H1 (cell line): ENCODE results near the gene GABPB1. TPM values are rescaled to one million over a fixed set of nuclear protein-coding genes. Genes with fewer than 3 reads are reported as not detected.

Experiments
- CTCF ChIA-PET: fragments of 300-600 bp; sonication (Branson Sonifier 250); formaldehyde crosslinking; loops from one replicate; lab custom pipeline; 2021; ENCODE audit not compliant: partially characterized antibody; lab: Charles Lee
- POLR2A ChIA-PET: fragments of 300-600 bp; sonication (Branson Sonifier 250); formaldehyde crosslinking; loops from one replicate; lab custom pipeline; 2021; ENCODE audit warnings: inconsistent platforms; ENCODE audit not compliant: partially characterized antibody; lab: Charles Lee
- DNase-seq, 2 experiments: peaks; one replicate each; pipeline versions ENCODE4 v3.0.0 to v3.0.0-alpha.2; 2010 to 2022; ENCODE audit warnings: low spot score in 2 of 2, low read depth in 1 of 2, mixed read lengths in 1 of 2
- FAIRE-seq: peaks from 2 replicates; lab custom pipeline; 2011; peaks lifted over from hg19 to GRCh38; lab: Jason Lieb, UNC
- H2AFZ ChIP-seq: 2 replicates; pipeline ENCODE4 v1.8.1; 2012; ENCODE audit warnings: low read length, inconsistent platforms
- H2AK5ac ChIP-seq: 2 replicates; pipeline ENCODE4 v1.6.1; 2013; ENCODE audit warnings: low read depth, low read length
- H2BK120ac ChIP-seq: replicated peaks from 2 replicates; pipeline ENCODE3; 2013; ENCODE audit warnings: low read depth, low read length, inconsistent platforms
- H2BK12ac ChIP-seq: 2 replicates; pipeline ENCODE4 v1.6.1; 2013; ENCODE audit warnings: low read depth, low read length
- H2BK15ac ChIP-seq: 2 replicates; pipeline ENCODE4 v1.6.1; 2013; ENCODE audit warnings: low read length
- H2BK20ac ChIP-seq: 2 replicates; pipeline ENCODE4 v1.6.1; 2013; ENCODE audit warnings: low read length
- H2BK5ac ChIP-seq: 2 replicates; pipeline ENCODE4 v1.6.1; 2013; ENCODE audit warnings: low read depth, low read length
- H3K14ac ChIP-seq: 2 replicates; pipeline ENCODE4 v1.6.1; 2013; ENCODE audit warnings: inconsistent platforms; ENCODE audit not compliant: insufficient read length
- H3K18ac ChIP-seq: 2 replicates; pipeline ENCODE4 v1.6.1; 2013; ENCODE audit warnings: low read length; ENCODE audit errors: extremely low read depth
- H3K23ac ChIP-seq: 2 replicates; pipeline ENCODE4 v1.6.1; 2013; ENCODE audit warnings: inconsistent platforms; ENCODE audit not compliant: insufficient read length
- H3K23me2 ChIP-seq: 2 replicates; pipeline ENCODE4 v1.6.1; 2013; ENCODE audit warnings: low read depth, low read length
- H3K27ac ChIP-seq: 2 replicates; pipeline ENCODE4 v1.6.1; 2011; ENCODE audit warnings: low read depth, low read length, inconsistent platforms
- H3K27me3 ChIP-seq, 4 experiments: replicated peaks in 1 of 4; 1 replicate in 1 of 4; 2 replicates in 3 of 4; pipeline versions ENCODE4 v1.6.1 to v1.8.1; 2011 to 2013; ENCODE audit warnings: low read length in 3 of 4, mild to moderate bottlenecking in 3 of 4, inconsistent platforms in 2 of 4, mixed read lengths in 2 of 4, moderate library complexity in 1 of 4; ENCODE audit not compliant: control insufficient read depth in 3 of 4, insufficient read depth in 3 of 4; ENCODE audit errors: extremely low read depth in 1 of 4
- H3K36me3 ChIP-seq, 4 experiments: 2 replicates each; pipeline versions ENCODE4 v1.6.1 to v1.8.1; 2011 to 2013; ENCODE audit warnings: mild to moderate bottlenecking in 4 of 4, low read length in 3 of 4, moderate library complexity in 2 of 4, control low read depth in 1 of 4, inconsistent platforms in 1 of 4; ENCODE audit not compliant: insufficient read depth in 4 of 4, control insufficient read depth in 2 of 4
- H3K4ac ChIP-seq: replicated peaks from 2 replicates; pipeline ENCODE3; 2013; ENCODE audit warnings: low read length, low read depth, mixed read lengths, inconsistent platforms; ENCODE audit not compliant: insufficient read length
- H3K4me1 ChIP-seq, 4 experiments: replicated peaks in 1 of 4; 1 replicate in 1 of 4; 2 replicates in 3 of 4; pipeline versions ENCODE4 v1.6.1 to v1.8.1; 2011 to 2013; ENCODE audit warnings: low read length in 3 of 4, inconsistent platforms in 2 of 4, mixed read lengths in 1 of 4; ENCODE audit not compliant: insufficient read depth in 4 of 4, control insufficient read depth in 3 of 4
- H3K4me2 ChIP-seq, 2 experiments: 2 replicates each; pipeline versions ENCODE4 v1.6.1 to v1.8.1; 2011 to 2013; ENCODE audit warnings: low read depth in 2 of 2, low read length in 2 of 2, control low read depth in 1 of 2, inconsistent platforms in 1 of 2, mild to moderate bottlenecking in 1 of 2; ENCODE audit not compliant: insufficient read depth in 1 of 2
- H3K4me3 ChIP-seq, 4 experiments: fragments of 200-600, 300-600 bp in 1 of 4; sonication (generic), shearing (Covaris generic), sonication (Bioruptor Twin) in 1 of 4; 2 replicates each; pipeline versions ENCODE4 v1.5.1 to v1.8.1; 2011 to 2016; ENCODE audit warnings: low read length in 4 of 4, low read depth in 3 of 4, control low read depth in 2 of 4, inconsistent platforms in 2 of 4, mild to moderate bottlenecking in 2 of 4, mixed read lengths in 1 of 4, moderate library complexity in 1 of 4; ENCODE audit not compliant: insufficient read depth in 2 of 4; ENCODE audit errors: extremely low read depth in 1 of 4
- H3K56ac ChIP-seq: replicated peaks from 2 replicates; pipeline ENCODE3; 2013; ENCODE audit warnings: low read depth, mild to moderate bottlenecking, mixed read lengths, low read length, inconsistent platforms; ENCODE audit not compliant: insufficient read length
- H3K79me1 ChIP-seq: 2 replicates; pipeline ENCODE4 v1.6.1; 2013; ENCODE audit warnings: low read depth, low read length, control low read depth
- H3K79me2 ChIP-seq, 2 experiments: 2 replicates each; pipeline versions ENCODE4 v1.6.1 to v1.8.1; 2012 to 2013; ENCODE audit warnings: low read length in 2 of 2, mild to moderate bottlenecking in 2 of 2, inconsistent platforms in 1 of 2; ENCODE audit not compliant: insufficient read depth in 2 of 2, control insufficient read depth in 1 of 2
- H3K9ac ChIP-seq, 4 experiments: replicated peaks in 1 of 4; 1 replicate in 1 of 4; 2 replicates in 3 of 4; pipeline versions ENCODE4 v1.6.1 to v1.8.1; 2011 to 2013; ENCODE audit warnings: low read depth in 3 of 4, low read length in 3 of 4, control low read depth in 2 of 4, mild to moderate bottlenecking in 2 of 4, moderate library complexity in 2 of 4, inconsistent platforms in 1 of 4; ENCODE audit errors: extremely low read depth in 1 of 4
- H3K9me3 ChIP-seq, 2 experiments: 2 replicates each; pipeline versions ENCODE4 v1.6.1 to v1.8.1; 2012 to 2013; ENCODE audit warnings: mild to moderate bottlenecking in 2 of 2, moderate library complexity in 2 of 2, control low read depth in 1 of 2, inconsistent platforms in 1 of 2, low read depth in 1 of 2, low read length in 1 of 2, mixed read lengths in 1 of 2; ENCODE audit not compliant: insufficient read depth in 2 of 2
- H4K20me1 ChIP-seq, 2 experiments: replicated peaks in 1 of 2; 2 replicates each; pipeline versions ENCODE3 to v1.8.1; 2011 to 2013; ENCODE audit warnings: inconsistent platforms in 2 of 2, low read length in 2 of 2, mild to moderate bottlenecking in 1 of 2; ENCODE audit not compliant: insufficient read depth in 2 of 2, control insufficient read depth in 1 of 2
- H4K5ac ChIP-seq: 2 replicates; pipeline ENCODE4 v1.6.1; 2013; ENCODE audit warnings: low read length, low read depth, mixed read lengths, inconsistent platforms; ENCODE audit not compliant: insufficient read length
- H4K8ac ChIP-seq: 2 replicates; pipeline ENCODE4 v1.8.0; 2013; ENCODE audit warnings: mild to moderate bottlenecking, moderate library complexity, low read length, inconsistent platforms; ENCODE audit not compliant: insufficient read depth; ENCODE audit errors: extremely low read depth
- H4K91ac ChIP-seq: replicated peaks from 2 replicates; pipeline ENCODE3; 2013; ENCODE audit warnings: low read length, mixed read lengths, inconsistent platforms; ENCODE audit not compliant: insufficient read length
- BCL11A ChIP-seq, 2 experiments: IDR thresholded peaks; one replicate each; pipeline ENCODE4 v1.6.1; 2011; ENCODE audit warnings: low read depth in 2 of 2, low read length in 2 of 2, mild to moderate bottlenecking in 2 of 2
- CHD1 ChIP-seq: IDR thresholded peaks from 2 replicates; pipeline ENCODE4 v1.6.1; 2012; ENCODE audit warnings: low read depth, low read length, improper control_type of control experiment
- CTBP2 ChIP-seq: IDR thresholded peaks from 2 replicates; pipeline ENCODE4 v1.7.0; 2011; ENCODE audit warnings: borderline replicate concordance, mild to moderate bottlenecking, moderate library complexity, mixed read lengths, low read length; ENCODE audit not compliant: insufficient read depth, insufficient read length
- EP300 ChIP-seq, 2 experiments: IDR thresholded peaks; 1 replicate in 1 of 2; 2 replicates in 1 of 2; pipeline ENCODE4 v1.6.1; 2011 to 2012; ENCODE audit warnings: low read depth in 2 of 2, low read length in 2 of 2, mild to moderate bottlenecking in 2 of 2, borderline replicate concordance in 1 of 2, inconsistent platforms in 1 of 2, moderate library complexity in 1 of 2
- KDM1A ChIP-seq: fragments of 200-600, 300-600 bp; sonication (generic); IDR thresholded peaks from 2 replicates; pipeline ENCODE4 v1.7.1; 2016; ENCODE audit warnings: mild to moderate bottlenecking, low read length, borderline replicate concordance
- NRF1 ChIP-seq: IDR thresholded peaks from 2 replicates; pipeline ENCODE4 v1.6.1; 2011; ENCODE audit warnings: mild to moderate bottlenecking, low read depth, low read length, improper control_type of control experiment
- PHF8 ChIP-seq: fragments of 200-600 bp; sonication (generic); conservative IDR thresholded peaks from 2 replicates; pipeline ENCODE4 v1.7.1; 2012; ENCODE audit warnings: low read depth, mild to moderate bottlenecking, inconsistent platforms, low read length, moderate library complexity
- POU5F1 ChIP-seq: IDR thresholded peaks from 2 replicates; pipeline ENCODE4 v1.6.1; 2011; ENCODE audit warnings: low read depth, mild to moderate bottlenecking, low read length, moderate library complexity
- RFX5 ChIP-seq: IDR thresholded peaks from 2 replicates; pipeline ENCODE4 v1.6.1; 2011; ENCODE audit warnings: low read depth, low read length, improper control_type of control experiment, borderline replicate concordance
- SAP30 ChIP-seq: fragments of 300-600 bp; sonication (generic); IDR thresholded peaks from 2 replicates; pipeline ENCODE4 v1.7.1; 2012; ENCODE audit warnings: low read length, moderate library complexity, mild to moderate bottlenecking, inconsistent platforms; ENCODE audit not compliant: insufficient read depth, insufficient replicate concordance
- USF2 ChIP-seq: IDR thresholded peaks from 2 replicates; pipeline ENCODE4 v1.6.1; 2011; ENCODE audit warnings: low read length, improper control_type of control experiment
- WGBS, 2 experiments: shearing (Covaris generic) in 1 of 2; methylation state at CpG; one replicate each; pipeline versions ENCODE4 v1.1.6 to v1.1.7; 2013 to 2015; ENCODE audit warnings: low lambda C conversion rate in 2 of 2, mixed read lengths in 2 of 2, inconsistent platforms in 1 of 2, low coverage in 1 of 2, missing lambda C conversion rate in 1 of 2; ENCODE audit not compliant: insufficient replicate concordance in 2 of 2, insufficient coverage in 1 of 2, insufficient read length in 1 of 2; ENCODE audit errors: extremely low coverage in 1 of 2, missing lambda C conversion rate in 1 of 2; 5-methylcytosine and 5-hydroxymethylcytosine counted together
- polyA plus RNA-seq, 7 experiments: library from polyadenylated mRNA; depleted of rRNA in 3 of 7; stranded (reverse) in 5 of 7; unstranded in 2 of 7; fragments of >200 nt in 5 of 7; fragments of 200-250 nt in 2 of 7; gene quantifications; 1 replicate in 5 of 7; 2 replicates in 1 of 7; 4 replicates in 1 of 7; pipeline versions ENCODE4 v1.2.1 to v1.2.3, GENCODE V29; 2011 to 2013; ENCODE audit warnings: missing spikeins in 2 of 7, mixed read lengths in 2 of 7
- total RNA-seq: library from RNA; stranded (reverse); fragmentation: NEBNext Ultra II Directional; extraction: Animal tissue kit (Norgen Biotek cat#: 25700); gene quantifications from 2 replicates; pipeline ENCODE4 v1.2.1, GENCODE V29; 2021

The GABPB1 gene
- total and polyA plus RNA-seq, 2 of the 8 experiments (the other 6 are each of a cell fraction or from before 2014, with no cell fraction given), result 24.5 to 32.3 TPM

- WGBS, 2 experiments, result 89% methylated on average over 4 of the region's 4 CpGs; no CpG with 5 or more reads in 1 of the 2 experiments
- ChIA-PET POLR2A (interaction anchor here (1.3 kb wide), 1 partner anchor 18 kb away, joined by 4 read pairs; no protein-coding TSS in a partner anchor), CTCF (no interaction called here)
- no peak overlapping the region for H2BK120ac ChIP-seq
- H3K27ac ChIP-seq, result no peak overlapping the region
- no peaks in the 10 kb centered on the region for H3K36me3 ChIP-seq
- H2BK15ac ChIP-seq, result no peak overlapping the region
- no peak overlapping the region for H3K4ac ChIP-seq
- no peak overlapping the region for H4K8ac ChIP-seq
- no peak overlapping the region for H3K56ac ChIP-seq
- H3K27me3 ChIP-seq, result no peaks in the 10 kb centered on the region
- no peaks in the 10 kb centered on the region for H3K79me2 ChIP-seq
- H3K14ac ChIP-seq, result no peak overlapping the region
- no peak overlapping the region for H4K91ac ChIP-seq
- H4K20me1 ChIP-seq, result no peaks in the 10 kb centered on the region
- H3K23ac ChIP-seq, result no peak overlapping the region
- H2BK5ac ChIP-seq, result no peak overlapping the region
- no peaks in the 10 kb centered on the region for H3K4me1 ChIP-seq
- no peak overlapping the region for H2BK20ac ChIP-seq
- H2AK5ac ChIP-seq, result no peak overlapping the region
- H3K4me3 ChIP-seq, result no peak overlapping the region
- no peaks in the 10 kb centered on the region for H3K23me2 ChIP-seq
- H4K5ac ChIP-seq, result no peak overlapping the region
- H3K79me1 ChIP-seq, result no peaks in the 10 kb centered on the region
- H3K9me3 ChIP-seq, result no peaks in the 10 kb centered on the region
- DNase-seq (no peak), FAIRE-seq (no peak)
- H3K9ac ChIP-seq, result no peak overlapping the region
- H3K18ac ChIP-seq, result no peak overlapping the region
- H3K4me2 ChIP-seq, result no peak overlapping the region
- no peak overlapping the region for H2AFZ ChIP-seq
- no peak overlapping the region for H2BK12ac ChIP-seq
- TF ChIP-seq RFX5 (no peak), SAP30 (no peak), USF2 (no peak), NRF1 (no peak), CTBP2 (no peak), PHF8 (no peak), POU5F1 (no peak), KDM1A (no peak), CHD1 (no peak), BCL11A (IDR thresholded peaks at IDR 0.05; ENCODE audit: low read depth in 2 of 2, low read length in 2 of 2) (no peak), EP300 (IDR thresholded peaks at IDR 0.05; ENCODE audit: borderline replicate concordance in 1 of 2, low read depth in 2 of 2, low read length in 2 of 2) (no peak)
Observed at GRCh38 chr15:50390554-50391264, 35.7 kb upstream of the GABPB1 start.
